ENCODE results near the gene GPBAR1. TPM values are rescaled to one million over a fixed set of nuclear protein-coding genes. Genes with fewer than 3 reads are reported as not detected.

Gene GPBAR1
- total RNA-seq, 4 donors from 2014 or later: 0.26 to 1.3 (median 0.31) TPM; not detected in 1

DNA sequence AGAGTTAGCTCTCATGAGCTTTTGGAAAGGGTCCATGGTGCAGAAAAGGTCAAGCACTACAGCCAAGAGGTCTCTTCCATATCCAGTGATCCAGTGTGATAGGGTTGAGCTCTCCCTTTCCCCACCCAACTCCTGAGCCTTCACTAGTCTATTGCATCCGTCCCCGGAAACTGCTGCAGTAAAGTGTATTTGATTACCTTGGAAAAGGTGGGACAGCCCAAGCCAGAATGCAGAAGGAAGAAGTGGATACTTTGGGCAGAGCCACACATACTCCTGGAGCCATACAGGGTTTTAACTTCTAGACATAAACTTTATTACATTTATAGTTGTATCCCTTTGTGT, 13.1 kb downstream of the GPBAR1 start:
- Histone ChIP-seq H3K9me3 (no peaks in the 10 kb centered on the region), H3K36me3 (peaks cover 52 to 57% (median 53%) of the 10 kb centered on the region in 3 donors), H3K27ac (peak overlapping the region; percentile 72 to 92 (median 86)), H3K27me3 (no peaks in the 10 kb centered on the region), H3K4me3 (no peak overlapping the region), H3K4me1 (peaks cover 25 to 74% (median 38%) of the 10 kb centered on the region in 3 donors)
- TF ChIP-seq, protein P1, sequence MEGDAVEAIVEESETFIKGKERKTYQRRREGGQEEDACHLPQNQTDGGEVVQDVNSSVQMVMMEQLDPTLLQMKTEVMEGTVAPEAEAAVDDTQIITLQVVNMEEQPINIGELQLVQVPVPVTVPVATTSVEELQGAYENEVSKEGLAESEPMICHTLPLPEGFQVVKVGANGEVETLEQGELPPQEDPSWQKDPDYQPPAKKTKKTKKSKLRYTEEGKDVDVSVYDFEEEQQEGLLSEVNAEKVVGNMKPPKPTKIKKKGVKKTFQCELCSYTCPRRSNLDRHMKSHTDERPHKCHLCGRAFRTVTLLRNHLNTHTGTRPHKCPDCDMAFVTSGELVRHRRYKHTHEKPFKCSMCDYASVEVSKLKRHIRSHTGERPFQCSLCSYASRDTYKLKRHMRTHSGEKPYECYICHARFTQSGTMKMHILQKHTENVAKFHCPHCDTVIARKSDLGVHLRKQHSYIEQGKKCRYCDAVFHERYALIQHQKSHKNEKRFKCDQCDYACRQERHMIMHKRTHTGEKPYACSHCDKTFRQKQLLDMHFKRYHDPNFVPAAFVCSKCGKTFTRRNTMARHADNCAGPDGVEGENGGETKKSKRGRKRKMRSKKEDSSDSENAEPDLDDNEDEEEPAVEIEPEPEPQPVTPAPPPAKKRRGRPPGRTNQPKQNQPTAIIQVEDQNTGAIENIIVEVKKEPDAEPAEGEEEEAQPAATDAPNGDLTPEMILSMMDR (IDR thresholded peaks at IDR 0.05): no peak
- no peak for TF ChIP-seq POLR2A (IDR thresholded peaks at IDR 0.05)
- WGBS, 2 donors: 80 to 96% methylated on average over 2 of the region's 2 CpGs
- DNase-seq: no peak
- intact Hi-C loops (cut with DNase I): loop anchor here (5.0 kb wide), 1 partner anchor 123 kb away; the partner anchor contains the start of gene CTDSP1

DNA sequence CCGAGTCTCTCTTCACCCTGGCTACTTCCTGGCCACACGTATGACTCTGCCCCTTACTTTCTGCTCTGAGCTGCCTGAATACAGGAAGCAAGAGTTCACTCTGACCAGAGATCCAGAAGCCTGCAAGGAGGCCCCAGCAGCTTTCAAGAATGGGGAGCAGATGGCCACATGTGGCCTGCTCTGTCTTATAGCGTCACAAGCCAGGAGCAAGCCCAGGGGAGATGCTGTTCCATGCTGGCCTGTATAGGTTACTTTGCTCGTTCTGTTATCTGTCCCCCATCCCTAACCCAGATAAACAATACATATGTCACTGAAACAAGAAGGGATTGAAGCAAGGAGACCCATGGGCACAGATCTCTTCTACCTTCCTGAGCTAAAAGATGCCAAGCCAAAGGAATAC, 13.8 kb downstream of the GPBAR1 start:
- Histone ChIP-seq H3K27ac (peak overlapping the region; percentile 72 to 92 (median 86)), H3K4me3 (no peak overlapping the region), H3K4me1 (peaks cover 20 to 74% (median 33%) of the 10 kb centered on the region in 3 donors), H3K36me3 (peaks cover 59 to 64% (median 60%) of the 10 kb centered on the region in 3 donors), H3K9me3 (no peaks in the 10 kb centered on the region), H3K27me3 (no peaks in the 10 kb centered on the region)
- DNase-seq: no peak
- intact Hi-C loops (cut with DNase I): loop anchor here (5.0 kb wide), 1 partner anchor 123 kb away; the partner anchor contains the start of gene CTDSP1
- WGBS, 2 donors: 61 to 67% methylated on average over 3 to 4 of the region's 4 CpGs
- no peak for TF ChIP-seq POLR2A (IDR thresholded peaks at IDR 0.05)
- TF ChIP-seq, protein P1 (IDR thresholded peaks at IDR 0.05): no peak

DNA sequence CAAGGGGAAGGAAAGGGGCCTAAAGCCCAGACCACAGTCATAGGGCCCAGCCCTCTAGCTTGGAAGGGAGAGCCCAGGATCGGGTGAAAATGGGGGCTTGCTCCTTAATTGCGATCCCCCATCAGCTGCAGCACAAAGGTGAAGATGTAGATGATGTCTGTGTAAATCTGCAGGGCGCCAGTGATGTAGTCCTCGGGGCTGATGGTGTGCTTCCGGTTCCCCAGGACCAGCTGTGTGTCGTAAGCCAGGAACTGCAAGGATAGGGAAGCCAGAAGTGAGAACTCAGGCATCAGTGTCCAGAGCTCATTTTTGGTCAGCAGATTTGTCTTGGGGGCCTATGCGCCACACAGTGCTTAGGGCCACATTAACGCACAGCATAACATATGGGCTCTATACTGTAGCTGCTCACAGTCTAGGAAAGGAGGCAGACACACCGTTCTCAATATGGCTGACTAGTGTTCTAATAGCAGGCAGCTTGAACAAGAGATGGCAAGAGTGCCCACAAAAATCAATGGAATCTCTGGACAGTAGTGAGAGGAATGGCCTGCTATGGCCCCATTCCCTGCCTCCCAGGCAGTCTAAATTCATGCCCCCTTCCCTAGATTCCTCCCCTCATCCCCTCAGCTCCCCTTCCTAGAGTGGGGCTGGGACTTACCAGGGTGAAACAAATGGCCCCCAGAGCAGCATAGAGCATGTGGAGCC, 14.7 kb downstream of the GPBAR1 start:
- Histone ChIP-seq H3K36me3 (peaks cover 68 to 74% (median 68%) of the 10 kb centered on the region in 3 donors), H3K27me3 (no peaks in the 10 kb centered on the region), H3K4me1 (peaks cover 20 to 83% (median 33%) of the 10 kb centered on the region in 3 donors), H3K4me3 (no peak overlapping the region), H3K27ac (peak overlapping the region; percentile 17 to 92 (median 86)), H3K9me3 (no peaks in the 10 kb centered on the region)
- no peak for DNase-seq
- TF ChIP-seq POLR2A (IDR thresholded peaks at IDR 0.05): no peak
- TF ChIP-seq, protein P1 (IDR thresholded peaks at IDR 0.05): no peak
- WGBS, 2 donors: 84 to 87% methylated on average over 9 of the region's 9 CpGs
- intact Hi-C loops (cut with DNase I): no loop called here

DNA sequence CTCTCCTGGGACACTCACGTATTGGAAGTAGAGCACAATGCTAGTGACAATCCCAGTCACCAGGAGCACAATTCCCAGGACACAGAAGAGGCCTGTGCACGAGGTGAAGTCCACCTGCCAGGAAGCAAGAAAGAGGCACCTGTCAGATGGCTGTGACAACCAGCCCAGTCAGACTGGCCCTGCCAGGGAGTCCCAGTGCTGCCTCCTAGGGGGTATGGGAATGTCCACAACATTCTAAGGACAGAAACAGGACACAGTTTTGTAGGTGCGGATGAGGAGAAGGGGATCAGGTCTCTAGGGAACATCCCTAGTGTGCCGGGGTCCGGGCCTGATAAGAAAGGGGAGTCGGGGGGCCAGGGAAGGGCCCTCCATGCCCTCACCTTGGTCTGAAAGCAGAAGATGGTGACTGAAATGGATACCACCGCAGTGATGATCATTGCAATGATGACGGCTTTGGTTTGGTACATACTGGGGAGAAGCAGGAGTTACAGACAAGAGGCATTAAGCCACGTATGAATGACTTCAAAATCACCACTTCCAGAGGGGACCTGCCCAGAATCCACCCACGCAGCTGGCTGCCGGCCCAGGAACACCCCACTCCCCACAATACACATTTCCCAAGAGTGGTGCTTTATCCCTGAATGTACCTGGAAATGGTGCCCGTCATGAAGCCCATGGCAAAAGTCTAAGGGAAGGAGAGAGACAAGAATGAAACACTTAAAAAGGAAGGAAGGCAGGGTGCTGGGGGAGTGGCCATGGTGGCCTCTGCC, 16.4 kb downstream of the GPBAR1 start:
- WGBS, 2 donors: 72 to 79% methylated on average over 8 to 10 of the region's 12 CpGs
- no peak for DNase-seq
- intact Hi-C loops (cut with DNase I): no loop called here
- TF ChIP-seq POLR2A (IDR thresholded peaks at IDR 0.05): no peak
- TF ChIP-seq, protein P1 (IDR thresholded peaks at IDR 0.05): no peak
- peaks cover 78 to 90% (median 80%) of the 10 kb centered on the region in 3 donors for H3K36me3 ChIP-seq
- H3K27ac ChIP-seq: peak overlapping the region; percentile 18 to 89 (median 48)
- no peak overlapping the region for H3K4me3 ChIP-seq
- H3K4me1 ChIP-seq: peaks cover 19 to 82% (median 31%) of the 10 kb centered on the region in 3 donors
- H3K9me3 ChIP-seq: no peaks in the 10 kb centered on the region
- no peaks in the 10 kb centered on the region for H3K27me3 ChIP-seq

DNA sequence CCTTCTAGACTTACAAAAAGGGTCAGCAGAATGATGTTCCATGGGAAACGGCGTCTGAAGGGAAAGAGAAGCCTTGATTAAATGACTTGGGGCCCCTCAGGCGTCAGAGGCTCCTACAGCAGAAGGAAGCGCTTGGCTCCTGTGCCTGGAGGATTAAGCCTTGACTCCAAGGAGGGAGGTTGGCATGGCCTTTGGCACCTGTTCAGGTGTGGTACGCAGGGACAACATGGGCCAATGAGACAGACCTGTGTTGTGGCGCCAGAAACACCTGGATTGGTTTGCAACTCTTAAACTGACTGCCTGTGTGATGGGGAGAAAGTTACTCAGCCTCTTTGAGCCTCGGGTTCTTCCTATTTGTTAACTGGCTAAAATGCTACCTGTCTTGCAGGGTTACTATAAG, 17.1 kb downstream of the GPBAR1 start:
- no peak for DNase-seq
- no peak for TF ChIP-seq POLR2A (IDR thresholded peaks at IDR 0.05)
- TF ChIP-seq, protein P1 (IDR thresholded peaks at IDR 0.05): no peak
- Histone ChIP-seq H3K27ac (peak overlapping the region; percentile 17 to 89 (median 48)), H3K4me3 (no peak overlapping the region), H3K36me3 (peaks cover 80 to 94% (median 80%) of the 10 kb centered on the region in 3 donors), H3K4me1 (peaks cover 20 to 82% (median 32%) of the 10 kb centered on the region in 3 donors), H3K9me3 (no peaks in the 10 kb centered on the region), H3K27me3 (no peaks in the 10 kb centered on the region)
- 52 to 61% methylated on average over 4 to 7 of the region's 7 CpGs for WGBS, 2 donors
- intact Hi-C loops (cut with DNase I): no loop called here

Data from esophagus squamous epithelium (tissue), 5 donors.